ENCODE measurements around the gene PRSS22.

The PRSS22 gene

GRCh38 chr16:2816751-2817339, 41.1 kb downstream of the PRSS22 start, which contains the start of gene PRSS21:
Gene PRSS21 (plus strand): TSS chr16:2817237. CDS start chr16:2817269, 32 bp downstream.
- DNase-seq (ENCODE audit: low spot score): no peak

- DNase-seq (ENCODE audit: low spot score): no peak
Measured at GRCh38 chr16:2815299-2815771, 42.6 kb downstream of the PRSS22 start.

GRCh38 chr16:2814551-2815298, 43.2 kb downstream of the PRSS22 start:
- DNase-seq (ENCODE audit: low spot score): peak; percentile 22

GRCh38 chr16:2813771-2814221, 44.2 kb downstream of the PRSS22 start:
- no peak for DNase-seq (ENCODE audit: low spot score)

GRCh38 chr16:2811703-2812471, 46.1 kb downstream of the PRSS22 start:
- no peak for DNase-seq (ENCODE audit: low spot score)

GRCh38 chr16:2810651-2811050, 47.3 kb downstream of the PRSS22 start:
- DNase-seq (ENCODE audit: low spot score): no peak

GRCh38 chr16:2809149-2809760, 48.7 kb downstream of the PRSS22 start:
- no peak for DNase-seq (ENCODE audit: low spot score)

GRCh38 chr16:2808181-2808580, 49.8 kb downstream of the PRSS22 start:
- no peak for DNase-seq (ENCODE audit: low spot score)

- DNase-seq (ENCODE audit: low spot score): no peak
Measured at GRCh38 chr16:2806286-2806685, 51.7 kb downstream of the PRSS22 start.

- no peak for DNase-seq (ENCODE audit: low spot score)
Measured at GRCh38 chr16:2804728-2805127, 53.2 kb downstream of the PRSS22 start.

- DNase-seq (ENCODE audit: low spot score): no peak
Measured at GRCh38 chr16:2803545-2804195, 54.3 kb downstream of the PRSS22 start.
